Stomach (tissue), 9 donors: ENCODE results near the gene UTS2. TPM values are rescaled to one million over a fixed set of nuclear protein-coding genes. Genes with fewer than 3 reads are reported as not detected.

Source experiments
- DNase-seq, 2 donors: peaks; one replicate each; pipeline versions ENCODE4 v3.0.0 to v3.0.0-alpha.2; 2013 to 2019
- H3K27ac ChIP-seq, 5 donors: fragments of 200-600 bp in 4 of 5; sonication (generic) in 4 of 5; one replicate each; pipeline ENCODE4 v1.5.1; 2013 to 2019; ENCODE audit warnings: mild to moderate bottlenecking in 1 of 5, moderate library complexity in 1 of 5
- H3K27me3 ChIP-seq, 3 donors: fragments of 200-600 bp; sonication (generic); one replicate each; pipeline ENCODE4 v1.5.1; 2017 to 2019; ENCODE audit warnings: mixed run types in 1 of 3
- H3K36me3 ChIP-seq, 4 donors: fragments of 200-600 bp; sonication (generic); 1 replicate in 3 of 4; 2 replicates in 1 of 4; pipeline ENCODE4 v1.5.1; 2016 to 2019
- H3K4me1 ChIP-seq, 4 donors: fragments of 200-600 bp; sonication (generic); one replicate each; pipeline ENCODE4 v1.5.1; 2016 to 2019
- H3K4me3 ChIP-seq, 4 donors: fragments of 200-600 bp; sonication (generic) in 3 of 4; one replicate each; pipeline ENCODE4 v1.5.1; 2016 to 2019; ENCODE audit warnings: mild to moderate bottlenecking in 1 of 4
- H3K9me3 ChIP-seq, 4 donors: fragments of 200-600 bp; sonication (generic); one replicate each; pipeline ENCODE4 v1.5.1; 2016 to 2019
- EP300 ChIP-seq: sonication (generic); formaldehyde crosslinking; IDR thresholded peaks from one replicate; pipeline ENCODE4 v1.6.1; 2017; ENCODE audit warnings: antibody characterized with exemption
- POLR2A ChIP-seq, 4 donors: fragments of 450-650 bp; IDR thresholded peaks; one replicate each; pipeline ENCODE4 v1.6.1; 2016; ENCODE audit warnings: antibody characterized with exemption in 4 of 4, control low read depth in 2 of 4, mild to moderate bottlenecking in 1 of 4, moderate library complexity in 1 of 4
- POLR2AphosphoS5 ChIP-seq, 3 donors: sonication (generic); formaldehyde crosslinking; IDR thresholded peaks; one replicate each; pipeline ENCODE4 v1.6.1; 2016; ENCODE audit warnings: antibody characterized with exemption in 3 of 3
- WGBS, 5 donors: extraction: QIAGEN DNeasy Blood & Tissue Kit in 3 of 5; methylation state at CpG; one replicate each; pipeline versions ENCODE4 v1.1.5 to v1.1.7; 2013 to 2018; 5-methylcytosine and 5-hydroxymethylcytosine counted together
- intact Hi-C: fragments of 100-400 bp; cut with DNase I; formaldehyde crosslinking; loops from one replicate; pipeline ENCODE4 v1.15.1; 2023; ENCODE audit warnings: low total_unique reads
- polyA plus RNA-seq, 3 donors: library from polyadenylated mRNA; stranded (reverse); fragments of 200-250 nt; gene quantifications; one replicate each; pipeline ENCODE4 v1.2.3, GENCODE V29; 2013
- total RNA-seq, 5 donors: library from RNA; depleted of rRNA; stranded (reverse); fragments of >200 nt; gene quantifications; one replicate each; pipeline versions ENCODE4 v1.1.0 to v1.2.3, GENCODE V29; 2014 to 2016
- TF ChIP-seq, protein P1 (sequence below), 7 experiments: fragments of 450-650 bp in 4 of 7; fragments of 200-600 bp in 3 of 7; sonication (generic) in 3 of 7; IDR thresholded peaks; one replicate each; pipeline ENCODE4 v1.5.1; 2016 to 2019; ENCODE audit warnings: antibody characterized with exemption in 7 of 7, control low read depth in 2 of 7, mild to moderate bottlenecking in 1 of 7
- donor health status: healthy with polysubstance abuse.
- donor health status: Bipolar disorder and iron deficiency.
- donor health status: healthy.

The UTS2 gene
- total and polyA plus RNA-seq, 8 donors, result 0.73 TPM; not detected in 7

GRCh38 chr1:7831458-7831857 lies 21.4 kb downstream of the UTS2 start:
- peak in 1 of 2 donors; percentile 4 for DNase-seq
- WGBS, 5 donors, result 47 to 58% (median 53%) methylated on average over 3 of the region's 3 CpGs
- intact Hi-C loops, result no loop called here
- H3K4me1 ChIP-seq, result peaks cover 0 to 19% (median 3%) of the 10 kb centered on the region in 4 donors
- H3K9me3 ChIP-seq, result no peaks in the 10 kb centered on the region
- H3K4me3 ChIP-seq, result no peak overlapping the region
- no peaks in the 10 kb centered on the region for H3K27me3 ChIP-seq
- peaks cover 16 to 79% (median 67%) of the 10 kb centered on the region in 4 donors for H3K36me3 ChIP-seq
- peak overlapping the region in 1 of 5 donors; percentile 0 for H3K27ac ChIP-seq
- TF ChIP-seq POLR2A (IDR thresholded peaks at IDR 0.05) (no peak), EP300 (no peak), POLR2AphosphoS5 (IDR thresholded peaks at IDR 0.05) (no peak)
- TF ChIP-seq, protein P1, sequence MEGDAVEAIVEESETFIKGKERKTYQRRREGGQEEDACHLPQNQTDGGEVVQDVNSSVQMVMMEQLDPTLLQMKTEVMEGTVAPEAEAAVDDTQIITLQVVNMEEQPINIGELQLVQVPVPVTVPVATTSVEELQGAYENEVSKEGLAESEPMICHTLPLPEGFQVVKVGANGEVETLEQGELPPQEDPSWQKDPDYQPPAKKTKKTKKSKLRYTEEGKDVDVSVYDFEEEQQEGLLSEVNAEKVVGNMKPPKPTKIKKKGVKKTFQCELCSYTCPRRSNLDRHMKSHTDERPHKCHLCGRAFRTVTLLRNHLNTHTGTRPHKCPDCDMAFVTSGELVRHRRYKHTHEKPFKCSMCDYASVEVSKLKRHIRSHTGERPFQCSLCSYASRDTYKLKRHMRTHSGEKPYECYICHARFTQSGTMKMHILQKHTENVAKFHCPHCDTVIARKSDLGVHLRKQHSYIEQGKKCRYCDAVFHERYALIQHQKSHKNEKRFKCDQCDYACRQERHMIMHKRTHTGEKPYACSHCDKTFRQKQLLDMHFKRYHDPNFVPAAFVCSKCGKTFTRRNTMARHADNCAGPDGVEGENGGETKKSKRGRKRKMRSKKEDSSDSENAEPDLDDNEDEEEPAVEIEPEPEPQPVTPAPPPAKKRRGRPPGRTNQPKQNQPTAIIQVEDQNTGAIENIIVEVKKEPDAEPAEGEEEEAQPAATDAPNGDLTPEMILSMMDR (IDR thresholded peaks at IDR 0.05), result no peak

DNA sequence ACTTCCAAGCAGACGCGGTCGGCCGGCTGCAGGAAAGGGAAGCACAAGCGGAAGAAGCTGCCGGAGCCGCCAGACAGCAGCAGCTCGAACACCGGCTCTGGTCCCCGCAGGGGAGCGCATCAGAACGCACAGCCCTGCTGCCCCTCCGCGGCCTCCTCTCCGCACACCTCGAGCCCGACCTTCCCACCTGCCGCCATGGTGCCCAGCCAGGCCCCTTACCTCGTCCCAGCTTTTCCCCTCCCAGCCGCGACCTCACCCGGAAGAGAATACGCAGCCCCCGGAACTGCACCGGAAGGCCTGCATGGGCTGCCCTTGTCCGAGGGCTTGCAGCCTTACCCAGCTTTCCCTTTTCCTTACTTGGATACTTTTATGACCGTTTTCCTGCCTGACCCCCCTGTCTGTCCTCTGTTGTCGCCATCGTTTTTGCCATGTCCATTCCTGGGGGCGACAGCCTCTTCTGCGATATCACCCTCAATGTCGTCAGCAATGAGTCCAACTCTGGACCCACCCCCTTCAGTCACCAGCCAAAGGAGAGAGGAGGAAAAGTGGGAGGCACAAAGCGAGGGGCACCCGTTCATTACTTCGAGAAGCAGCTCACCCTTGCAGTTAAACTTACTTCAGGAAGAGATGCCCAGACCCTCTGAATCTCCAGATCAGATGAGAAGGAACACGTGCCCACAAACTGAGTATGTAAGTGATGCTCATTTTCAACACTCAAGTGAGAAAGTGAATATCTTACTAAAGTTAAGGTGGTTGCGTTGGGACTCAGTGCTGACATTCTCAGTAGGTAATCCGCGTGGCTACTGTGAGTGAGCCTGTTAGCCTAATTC lies 25.5 kb downstream of the UTS2 start:
- H3K27me3 ChIP-seq, result no peaks in the 10 kb centered on the region
- WGBS, 5 donors, result 76 to 85% (median 78%) methylated on average over 39 of the region's 39 CpGs
- H3K27ac ChIP-seq, result peak overlapping the region in 2 of 5 donors; percentile 31 to 42
- H3K36me3 ChIP-seq, result peaks cover 4 to 90% (median 78%) of the 10 kb centered on the region in 4 donors
- peak overlapping the region in 3 of 4 donors; percentile 13 to 42 (median 31) for H3K4me3 ChIP-seq
- intact Hi-C loops, result no loop called here
- H3K4me1 ChIP-seq, result peaks cover 0 to 14% (median 0%) of the 10 kb centered on the region in 4 donors
- DNase-seq, result peak in 1 of 2 donors; percentile 23
- TF ChIP-seq EP300, result no peak
- no peak for TF ChIP-seq POLR2AphosphoS5 (IDR thresholded peaks at IDR 0.05)
- no peak for TF ChIP-seq POLR2A (IDR thresholded peaks at IDR 0.05)
- TF ChIP-seq, protein P1 (IDR thresholded peaks at IDR 0.05), result no peak
- H3K9me3 ChIP-seq, result no peaks in the 10 kb centered on the region

DNA sequence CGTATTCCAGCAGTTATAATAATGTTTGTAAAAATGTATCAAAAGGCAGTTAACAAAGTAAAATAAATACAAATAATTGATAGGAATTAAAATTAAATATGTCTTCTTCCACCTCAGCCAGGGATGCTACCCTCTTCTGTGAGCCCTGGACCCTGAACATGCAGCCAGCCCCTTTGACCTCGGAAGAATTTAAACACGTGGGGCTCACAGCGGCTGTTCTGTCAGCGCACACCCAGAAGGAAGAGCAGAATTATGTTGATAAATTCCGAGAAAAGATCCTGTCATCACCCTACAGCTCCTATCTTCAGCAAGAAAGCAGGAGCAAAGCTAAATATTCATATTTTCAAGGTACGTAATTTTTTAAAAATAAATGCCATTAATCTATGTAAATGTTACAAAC lies 26.5 kb downstream of the UTS2 start:
- H3K4me3 ChIP-seq, result peak overlapping the region in 1 of 4 donors; percentile 42

GRCh38 chr1:7824701-7825100 lies 28.2 kb downstream of the UTS2 start:
- no peaks in the 10 kb centered on the region for H3K4me1 ChIP-seq
- intact Hi-C loops, result no loop called here
- DNase-seq, result no peak
- 89 to 95% (median 92%) methylated on average over 8 of the region's 8 CpGs for WGBS, 5 donors
- no peak for TF ChIP-seq POLR2AphosphoS5 (IDR thresholded peaks at IDR 0.05)
- TF ChIP-seq, protein P1 (IDR thresholded peaks at IDR 0.05), result no peak
- no peak for TF ChIP-seq EP300
- TF ChIP-seq POLR2A (IDR thresholded peaks at IDR 0.05), result no peak
- no peaks in the 10 kb centered on the region for H3K27me3 ChIP-seq
- no peaks in the 10 kb centered on the region for H3K9me3 ChIP-seq
- H3K4me3 ChIP-seq, result no peak overlapping the region
- H3K27ac ChIP-seq, result no peak overlapping the region
- peaks cover 4 to 100% (median 91%) of the 10 kb centered on the region in 4 donors for H3K36me3 ChIP-seq

More for the DNA sequence above, 26.5 kb downstream of the UTS2 start:
- intact Hi-C loops, result no loop called here
- H3K27ac ChIP-seq, result no peak overlapping the region
- TF ChIP-seq, protein P1 (IDR thresholded peaks at IDR 0.05), result no peak
- TF ChIP-seq EP300 (no peak), POLR2AphosphoS5 (IDR thresholded peaks at IDR 0.05) (no peak), POLR2A (IDR thresholded peaks at IDR 0.05) (no peak)
- H3K27me3 ChIP-seq, result no peaks in the 10 kb centered on the region
- H3K4me1 ChIP-seq, result peaks cover 0 to 8% (median 0%) of the 10 kb centered on the region in 4 donors
- peaks cover 4 to 96% (median 87%) of the 10 kb centered on the region in 4 donors for H3K36me3 ChIP-seq
- DNase-seq, result no peak
- 75 to 87% (median 81%) methylated on average over 7 of the region's 7 CpGs for WGBS, 5 donors
- no peaks in the 10 kb centered on the region for H3K9me3 ChIP-seq
